ENCODE measurements around the gene SNED1.

The SNED1 gene

DNA sequence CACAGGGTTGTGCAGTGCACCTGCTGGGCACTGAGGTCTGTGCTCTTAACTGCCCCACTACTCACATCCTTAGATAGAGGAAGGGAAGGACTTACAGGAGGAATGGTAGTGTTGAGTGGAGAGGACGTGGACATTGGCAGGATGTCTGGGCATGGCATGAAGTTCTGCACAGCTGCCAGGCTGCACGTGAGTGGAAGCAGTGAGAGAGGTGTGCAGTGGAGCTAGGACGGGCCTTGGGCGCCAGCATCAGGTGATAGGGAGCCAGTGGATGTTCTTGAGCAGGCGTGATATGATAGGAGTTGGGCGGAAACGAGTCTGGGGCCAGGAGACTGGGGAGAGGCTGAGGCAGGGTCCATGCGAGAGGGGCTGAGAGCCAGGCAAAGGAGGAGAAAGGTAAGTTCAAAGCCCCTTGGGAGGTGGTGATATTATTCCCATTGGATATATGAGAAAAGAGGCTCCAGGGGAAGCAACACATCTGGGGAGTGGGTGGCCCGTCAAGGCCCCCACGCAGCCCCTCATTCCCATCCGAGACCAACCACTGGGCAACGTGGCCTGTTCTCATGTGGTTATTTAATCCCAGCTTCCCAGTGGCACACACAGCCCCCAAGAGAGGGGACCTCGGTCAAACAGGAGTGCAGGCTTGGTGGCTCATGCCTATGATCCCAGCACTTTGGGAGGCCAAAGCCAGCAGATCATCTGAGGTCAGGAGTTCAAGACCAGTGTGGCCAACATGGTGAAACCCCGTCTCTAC is 45.7 kb upstream of the SNED1 start:
- H3K27me3 ChIP-seq (ENCODE audit: control insufficient read depth, insufficient read depth, low read length), result no peaks in the 10 kb centered on the region
- peaks cover 3% of the 10 kb centered on the region for H3K4me1 ChIP-seq
- no peak overlapping the region for H3K27ac ChIP-seq

DNA sequence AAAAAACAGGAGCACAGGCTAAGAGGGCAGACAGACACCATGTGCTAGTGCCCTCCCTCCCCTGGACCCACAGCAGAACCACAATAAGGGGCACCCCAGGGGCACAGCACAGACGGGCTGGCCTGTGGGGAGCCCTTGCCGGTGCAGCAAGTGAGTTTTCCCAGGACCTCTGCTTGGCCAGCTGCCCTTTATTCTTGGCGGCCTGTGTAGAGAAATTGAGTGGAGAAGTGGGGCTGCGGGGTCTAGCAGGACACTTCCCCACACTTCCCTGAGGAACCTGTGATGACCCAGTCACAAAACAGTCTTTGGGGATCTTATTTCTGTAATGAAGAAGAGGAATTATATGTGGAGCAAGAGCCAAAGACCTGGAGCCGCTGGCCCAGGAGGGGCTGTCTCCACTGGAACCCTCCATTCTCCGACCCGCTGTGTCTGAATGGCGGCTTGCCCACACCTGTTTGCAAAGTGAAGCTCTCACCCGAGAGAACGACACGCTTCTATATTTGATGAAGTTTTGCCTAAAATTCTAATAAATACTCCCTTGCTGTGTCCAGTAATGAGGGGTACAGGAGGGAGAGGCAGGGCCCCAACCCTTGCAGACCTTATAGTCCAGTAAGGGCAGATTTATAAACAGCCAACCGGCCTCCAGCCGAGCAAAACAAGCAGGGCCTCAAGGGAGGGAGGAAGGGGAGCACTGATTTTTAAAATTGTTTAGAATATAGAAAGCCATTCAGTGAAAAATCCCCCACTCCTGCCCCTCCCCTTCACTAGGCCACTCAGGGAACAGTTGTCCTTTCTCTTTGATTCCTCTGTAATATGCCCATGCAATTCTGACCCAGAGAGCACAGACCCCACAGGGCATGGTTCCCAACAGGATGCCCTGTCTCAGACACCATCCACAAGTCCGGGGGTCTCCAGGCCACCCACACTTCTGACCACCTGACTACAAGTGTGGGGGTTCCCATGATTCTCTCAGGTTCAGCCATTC is 44.7 kb upstream of the SNED1 start:
- Histone ChIP-seq H3K79me2 (no peaks in the 10 kb centered on the region), H3K4me1 (peaks cover 3% of the 10 kb centered on the region), H3K4me2 (ENCODE audit: low read length) (no peak overlapping the region), H3K36me3 (ENCODE audit: control insufficient read depth, insufficient read depth, low read length) (no peaks in the 10 kb centered on the region), H3K9ac (no peak overlapping the region), H3K4me3 (ENCODE audit: low read depth, low read length) (no peak overlapping the region), H3K9me3 (ENCODE audit: control insufficient read depth, low read length) (no peaks in the 10 kb centered on the region), H2AFZ (no peak overlapping the region), H3K27ac (no peak overlapping the region), H3K27me3 (ENCODE audit: control insufficient read depth, insufficient read depth, low read length) (no peaks in the 10 kb centered on the region)
- TF ChIP-seq, protein P1, sequence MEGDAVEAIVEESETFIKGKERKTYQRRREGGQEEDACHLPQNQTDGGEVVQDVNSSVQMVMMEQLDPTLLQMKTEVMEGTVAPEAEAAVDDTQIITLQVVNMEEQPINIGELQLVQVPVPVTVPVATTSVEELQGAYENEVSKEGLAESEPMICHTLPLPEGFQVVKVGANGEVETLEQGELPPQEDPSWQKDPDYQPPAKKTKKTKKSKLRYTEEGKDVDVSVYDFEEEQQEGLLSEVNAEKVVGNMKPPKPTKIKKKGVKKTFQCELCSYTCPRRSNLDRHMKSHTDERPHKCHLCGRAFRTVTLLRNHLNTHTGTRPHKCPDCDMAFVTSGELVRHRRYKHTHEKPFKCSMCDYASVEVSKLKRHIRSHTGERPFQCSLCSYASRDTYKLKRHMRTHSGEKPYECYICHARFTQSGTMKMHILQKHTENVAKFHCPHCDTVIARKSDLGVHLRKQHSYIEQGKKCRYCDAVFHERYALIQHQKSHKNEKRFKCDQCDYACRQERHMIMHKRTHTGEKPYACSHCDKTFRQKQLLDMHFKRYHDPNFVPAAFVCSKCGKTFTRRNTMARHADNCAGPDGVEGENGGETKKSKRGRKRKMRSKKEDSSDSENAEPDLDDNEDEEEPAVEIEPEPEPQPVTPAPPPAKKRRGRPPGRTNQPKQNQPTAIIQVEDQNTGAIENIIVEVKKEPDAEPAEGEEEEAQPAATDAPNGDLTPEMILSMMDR (IDR thresholded peaks at IDR 0.05), result no peak

More for the DNA sequence above, 45.7 kb upstream of the SNED1 start:
- H3K79me2 ChIP-seq, result no peaks in the 10 kb centered on the region
- no peaks in the 10 kb centered on the region for H3K9me3 ChIP-seq (ENCODE audit: control insufficient read depth, low read length)
- no peak overlapping the region for H3K4me2 ChIP-seq (ENCODE audit: low read length)
- no peak overlapping the region for H2AFZ ChIP-seq
- H3K36me3 ChIP-seq (ENCODE audit: control insufficient read depth, insufficient read depth, low read length), result no peaks in the 10 kb centered on the region
- TF ChIP-seq, protein P1 (IDR thresholded peaks at IDR 0.05), result no peak
- no peak overlapping the region for H3K4me3 ChIP-seq (ENCODE audit: low read depth, low read length)
- no peak overlapping the region for H3K9ac ChIP-seq

DNA sequence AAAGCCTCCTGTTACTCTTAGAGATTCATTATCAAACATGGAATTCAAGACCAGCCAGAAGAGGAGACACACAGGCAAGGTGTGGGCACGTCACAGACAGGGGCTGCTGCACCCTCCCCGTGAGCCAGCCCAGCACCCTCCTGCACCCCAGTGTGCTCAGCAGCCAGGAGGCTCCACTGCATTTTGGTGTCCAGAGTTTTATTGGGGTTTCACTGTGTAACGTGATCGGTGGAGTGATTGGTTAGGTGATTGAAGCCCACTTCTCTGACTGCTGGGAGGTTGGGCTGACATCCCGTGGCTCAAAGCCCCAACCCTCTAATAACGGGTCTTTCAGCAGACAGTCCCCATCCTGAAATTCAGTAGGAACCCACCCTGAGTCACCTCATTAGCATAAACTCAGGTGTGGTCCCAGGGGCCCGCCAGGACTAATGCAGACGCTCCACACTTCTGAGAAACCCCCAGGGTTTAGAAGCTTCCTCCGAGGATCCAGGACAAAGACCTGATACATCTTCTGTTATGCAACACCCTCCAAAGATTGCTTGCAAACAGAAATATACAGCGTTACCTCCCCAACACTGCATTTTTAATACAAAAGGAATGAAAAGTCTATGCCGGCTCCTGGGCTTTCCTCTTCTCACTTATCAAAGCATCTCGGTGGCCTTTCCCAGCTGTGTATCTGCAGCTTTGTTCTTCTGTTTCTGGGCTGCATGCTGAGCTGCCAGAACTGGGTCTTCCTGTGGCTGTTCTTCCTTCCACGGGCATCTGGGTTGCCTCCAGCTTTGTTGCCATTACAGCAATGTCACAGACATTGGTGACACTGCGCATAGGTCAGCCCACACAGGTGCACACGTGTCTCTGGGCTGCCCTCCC is 43.7 kb upstream of the SNED1 start:
- no peaks in the 10 kb centered on the region for H3K79me2 ChIP-seq
- H3K36me3 ChIP-seq (ENCODE audit: control insufficient read depth, insufficient read depth, low read length), result no peaks in the 10 kb centered on the region
- TF ChIP-seq, protein P1 (IDR thresholded peaks at IDR 0.05), result no peak
- no peak overlapping the region for H3K4me3 ChIP-seq (ENCODE audit: low read depth, low read length)
- no peaks in the 10 kb centered on the region for H3K27me3 ChIP-seq (ENCODE audit: control insufficient read depth, insufficient read depth, low read length)
- no peaks in the 10 kb centered on the region for H3K9me3 ChIP-seq (ENCODE audit: control insufficient read depth, low read length)
- H3K4me1 ChIP-seq, result peaks cover 3% of the 10 kb centered on the region
- no peak overlapping the region for H3K4me2 ChIP-seq (ENCODE audit: low read length)
- no peak overlapping the region for H3K9ac ChIP-seq
- peak overlapping the region; percentile 48 for H2AFZ ChIP-seq
- H3K27ac ChIP-seq, result no peak overlapping the region

DNA sequence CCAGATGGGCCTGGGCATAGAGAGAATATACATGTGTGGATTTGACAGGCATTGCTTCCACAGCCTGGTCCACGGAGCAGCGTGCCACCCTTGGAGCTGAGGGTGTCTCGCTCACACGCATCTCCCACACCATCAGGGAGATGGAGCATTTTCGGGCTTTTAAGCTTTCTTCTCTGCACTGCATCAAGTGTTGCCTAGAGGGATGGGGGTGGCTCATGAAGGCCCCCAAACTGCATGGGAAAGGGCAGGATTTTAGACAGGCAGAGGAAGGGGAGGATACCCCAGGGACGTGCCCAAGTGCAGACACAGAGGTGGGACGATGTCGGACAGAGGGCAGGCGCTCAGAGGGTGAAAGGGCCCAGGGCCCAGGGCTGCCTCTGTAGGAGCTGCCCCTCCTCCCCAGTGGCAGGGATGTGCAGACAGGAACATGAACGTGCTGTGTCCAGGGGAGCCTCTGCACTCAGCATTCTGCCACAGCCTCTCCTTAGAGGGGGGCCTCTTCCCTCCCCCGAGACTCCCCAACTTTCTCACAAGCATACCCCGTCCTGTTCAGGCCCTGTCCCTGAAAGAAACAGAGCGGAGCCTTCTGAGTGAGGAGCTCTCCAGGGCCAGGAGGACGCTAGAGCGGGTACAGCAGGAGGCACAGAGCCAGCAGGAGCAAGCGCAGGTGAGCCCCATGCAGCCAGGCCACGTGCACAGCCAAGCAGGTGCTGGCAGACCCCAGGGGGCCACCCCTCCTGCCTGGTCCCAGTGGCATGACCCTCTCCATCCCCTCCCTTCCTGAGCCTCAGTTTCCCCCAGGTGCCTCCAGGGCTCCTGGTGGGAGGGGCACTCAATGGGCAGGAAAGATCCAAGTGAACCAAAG is 42.9 kb upstream of the SNED1 start:
- H3K9ac ChIP-seq, result no peak overlapping the region
- no peak overlapping the region for H3K4me2 ChIP-seq (ENCODE audit: low read length)
- no peak overlapping the region for H3K4me3 ChIP-seq (ENCODE audit: low read depth, low read length)
- TF ChIP-seq, protein P1 (IDR thresholded peaks at IDR 0.05), result no peak
- no peaks in the 10 kb centered on the region for H3K36me3 ChIP-seq (ENCODE audit: control insufficient read depth, insufficient read depth, low read length)
- H3K27me3 ChIP-seq (ENCODE audit: control insufficient read depth, insufficient read depth, low read length), result no peaks in the 10 kb centered on the region
- H3K27ac ChIP-seq, result no peak overlapping the region
- no peaks in the 10 kb centered on the region for H3K79me2 ChIP-seq
- H3K9me3 ChIP-seq (ENCODE audit: control insufficient read depth, low read length), result no peaks in the 10 kb centered on the region
- peak overlapping the region; percentile 48 for H2AFZ ChIP-seq
- peaks cover 11% of the 10 kb centered on the region for H3K4me1 ChIP-seq
